ENCODE measurements around the gene HSP90AA1.
"Not testable (repeated sequence)": the region's sequence is repeated elsewhere in the genome, so short reads cannot be mapped to it uniquely, and the experiment has no call there.

Gene HSP90AA1

GRCh38 chr14:102074415-102074964, 12.4 kb downstream of the HSP90AA1 start:
- Histone ChIP-seq H3K9ac (ENCODE audit: low read depth, low read length, poor library complexity, severe bottlenecking) (no peak overlapping the region), H2AFZ (ENCODE audit: low read length) (no peak overlapping the region), H3F3A (ENCODE audit: low read depth) (peaks cover 1% of the 10 kb centered on the region; the same call in 1 of the 2 replicates), H4K20me1 (ENCODE audit: insufficient read depth, low read length, poor library complexity, severe bottlenecking) (no peaks in the 10 kb centered on the region), H3K9me3 (ENCODE audit: insufficient read depth, low read depth, low read length) (no peaks in the 10 kb centered on the region), H3K4me1 (ENCODE audit: insufficient read depth, low read length, poor library complexity, severe bottlenecking) (no peaks in the 10 kb centered on the region), H3K27me3 (ENCODE audit: insufficient read depth, low read length, poor library complexity, severe bottlenecking) (no peaks in the 10 kb centered on the region), H3K36me3 (ENCODE audit: insufficient read depth, low read length) (peaks cover 5% of the 10 kb centered on the region; the same call in 1 of the 2 replicates), H3K4me2 (ENCODE audit: low read depth, low read length, poor library complexity, severe bottlenecking) (no peak overlapping the region), H3K4me3 (ENCODE audit: low read length, poor library complexity, severe bottlenecking) (no peak overlapping the region), H3K9me2 (replicated peaks; ENCODE audit: low read depth, low read length) (no peaks in the 10 kb centered on the region), H3K79me2 (ENCODE audit: insufficient read depth, low read length) (no peaks in the 10 kb centered on the region)
- TF ChIP-seq EZH2phosphoT487 (IDR thresholded peaks at IDR 0.05; ENCODE audit: borderline replicate concordance) (no peak), CTCF (conservative IDR thresholded peaks at IDR 0.05; ENCODE audit: low read length) (no peak)

GRCh38 chr14:102071283-102071998, 15.4 kb downstream of the HSP90AA1 start:
- Histone ChIP-seq H3K9me2 (replicated peaks; ENCODE audit: low read depth, low read length) (no peaks in the 10 kb centered on the region), H3K9ac (ENCODE audit: low read depth, low read length, poor library complexity, severe bottlenecking) (no peak overlapping the region), H3K9me3 (ENCODE audit: insufficient read depth, low read depth, low read length) (no peaks in the 10 kb centered on the region), H3K36me3 (ENCODE audit: insufficient read depth, low read length) (no peaks in the 10 kb centered on the region), H3K4me1 (ENCODE audit: insufficient read depth, low read length, poor library complexity, severe bottlenecking) (no peaks in the 10 kb centered on the region), H3K4me3 (ENCODE audit: low read length, poor library complexity, severe bottlenecking) (no peak overlapping the region), H4K20me1 (ENCODE audit: insufficient read depth, low read length, poor library complexity, severe bottlenecking) (no peaks in the 10 kb centered on the region), H2AFZ (ENCODE audit: low read length) (no peak overlapping the region), H3K4me2 (ENCODE audit: low read depth, low read length, poor library complexity, severe bottlenecking) (no peak overlapping the region), H3F3A (ENCODE audit: low read depth) (no peaks in the 10 kb centered on the region), H3K79me2 (ENCODE audit: insufficient read depth, low read length) (no peaks in the 10 kb centered on the region), H3K27me3 (ENCODE audit: insufficient read depth, low read length, poor library complexity, severe bottlenecking) (no peaks in the 10 kb centered on the region)
- TF ChIP-seq CTCF (conservative IDR thresholded peaks at IDR 0.05; ENCODE audit: low read length) (no peak), EZH2phosphoT487 (IDR thresholded peaks at IDR 0.05; ENCODE audit: borderline replicate concordance) (no peak)

GRCh38 chr14:102066041-102066451, 20.8 kb downstream of the HSP90AA1 start:
- H3K4me2 ChIP-seq (ENCODE audit: low read depth, low read length, poor library complexity, severe bottlenecking), result no peak overlapping the region
- H3K9me2 ChIP-seq (replicated peaks; ENCODE audit: low read depth, low read length), result no peaks in the 10 kb centered on the region
- no peaks in the 10 kb centered on the region for H3K9me3 ChIP-seq (ENCODE audit: insufficient read depth, low read depth, low read length)
- H3K9ac ChIP-seq (ENCODE audit: low read depth, low read length, poor library complexity, severe bottlenecking), result no peak overlapping the region
- H3K27me3 ChIP-seq (ENCODE audit: insufficient read depth, low read length, poor library complexity, severe bottlenecking), result no peaks in the 10 kb centered on the region
- H3K4me3 ChIP-seq (ENCODE audit: low read length, poor library complexity, severe bottlenecking), result no peak overlapping the region
- H3K4me1 ChIP-seq (ENCODE audit: insufficient read depth, low read length, poor library complexity, severe bottlenecking), result no peaks in the 10 kb centered on the region
- H3F3A ChIP-seq (ENCODE audit: low read depth), result no peaks in the 10 kb centered on the region
- H4K20me1 ChIP-seq (ENCODE audit: insufficient read depth, low read length, poor library complexity, severe bottlenecking), result no peaks in the 10 kb centered on the region
- TF ChIP-seq EZH2phosphoT487 (IDR thresholded peaks at IDR 0.05; ENCODE audit: borderline replicate concordance) (no peak), CTCF (conservative IDR thresholded peaks at IDR 0.05; ENCODE audit: low read length) (no peak)
- no peaks in the 10 kb centered on the region for H3K79me2 ChIP-seq (ENCODE audit: insufficient read depth, low read length)
- no peaks in the 10 kb centered on the region for H3K36me3 ChIP-seq (ENCODE audit: insufficient read depth, low read length)
- no peak overlapping the region for H2AFZ ChIP-seq (ENCODE audit: low read length)

GRCh38 chr14:102064590-102064989, 22.3 kb downstream of the HSP90AA1 start:
- H3K4me1 ChIP-seq (ENCODE audit: insufficient read depth, low read length, poor library complexity, severe bottlenecking); H3K9me3 ChIP-seq (ENCODE audit: insufficient read depth, low read depth, low read length); H2AFZ ChIP-seq (ENCODE audit: low read length); H3K79me2 ChIP-seq (ENCODE audit: insufficient read depth, low read length); H3K9ac ChIP-seq (ENCODE audit: low read depth, low read length, poor library complexity, severe bottlenecking); H3K27me3 ChIP-seq (ENCODE audit: insufficient read depth, low read length, poor library complexity, severe bottlenecking); H3F3A ChIP-seq (ENCODE audit: low read depth); H3K4me3 ChIP-seq (ENCODE audit: low read length, poor library complexity, severe bottlenecking); H3K36me3 ChIP-seq (ENCODE audit: insufficient read depth, low read length); H3K9me2 ChIP-seq (replicated peaks; ENCODE audit: low read depth, low read length); H3K4me2 ChIP-seq (ENCODE audit: low read depth, low read length, poor library complexity, severe bottlenecking); H4K20me1 ChIP-seq (ENCODE audit: insufficient read depth, low read length, poor library complexity, severe bottlenecking): not testable (repeated sequence)

All from Loucy (cell line).